Measurements from ENCODE around the gene SKAP2. TPM values are rescaled to one million over a fixed set of nuclear protein-coding genes. Genes with fewer than 3 reads are reported as not detected.

The SKAP2 gene
- total and polyA plus RNA-seq, 2 donors (not counting 1 experiment from before 2014, with no cell fraction given) = 17.5 to 25.9 TPM

DNA sequence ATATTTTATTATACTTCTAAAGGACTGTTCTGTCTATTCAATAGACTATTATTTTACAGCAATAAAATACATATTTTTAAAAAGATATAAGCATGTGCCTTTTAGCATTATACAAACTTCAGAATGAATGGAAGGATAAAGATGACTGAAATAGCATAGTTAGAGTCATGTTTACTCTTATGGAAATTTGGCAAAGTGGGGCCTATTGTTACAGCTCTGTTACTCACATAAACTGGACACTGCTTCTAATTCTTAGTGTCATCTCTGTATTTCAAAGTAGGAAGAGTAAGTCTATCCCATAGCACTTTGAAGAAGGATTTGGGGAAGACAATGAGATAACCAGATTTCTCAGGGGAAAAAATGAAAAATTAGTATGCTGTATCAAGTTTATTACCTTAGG is 168.2 kb downstream of the SKAP2 start:
- Histone ChIP-seq H3K27me3 (ENCODE audit: control insufficient read depth, insufficient read depth, low read length) (no peaks in the 10 kb centered on the region), H3K27ac (ENCODE audit: insufficient read depth, low read length) (no peak overlapping the region), H3K79me2 (ENCODE audit: control insufficient read depth, insufficient read depth, low read length) (no peaks in the 10 kb centered on the region), H2AFZ (ENCODE audit: low read length) (no peak overlapping the region), H3K4me2 (ENCODE audit: extremely low read depth, insufficient read depth, low read length) (no peak overlapping the region), H3K4me3 (replicated peaks in 1 of 4; ENCODE audit: control extremely low read depth in 1 of 4, insufficient read depth in 1 of 4, low read depth in 3 of 4, low read length in 4 of 4) (no peak overlapping the region), H3K36me3 (ENCODE audit: control insufficient read depth, insufficient read depth, low read length) (no peaks in the 10 kb centered on the region), H3K4me1 (ENCODE audit: control insufficient read depth, extremely low read depth, insufficient read depth, low read length) (no peaks in the 10 kb centered on the region), H3K9me3 (ENCODE audit: control insufficient read depth, insufficient read depth, low read depth, low read length) (no peaks in the 10 kb centered on the region), H3K9ac (ENCODE audit: insufficient read depth, low read length) (no peak overlapping the region), H4K20me1 (ENCODE audit: control insufficient read depth, extremely low read depth, insufficient read depth, low read length) (no peaks in the 10 kb centered on the region)
- no peak for DNase-seq (ENCODE audit: low read depth in 2 of 2)
- TF ChIP-seq, protein P1, sequence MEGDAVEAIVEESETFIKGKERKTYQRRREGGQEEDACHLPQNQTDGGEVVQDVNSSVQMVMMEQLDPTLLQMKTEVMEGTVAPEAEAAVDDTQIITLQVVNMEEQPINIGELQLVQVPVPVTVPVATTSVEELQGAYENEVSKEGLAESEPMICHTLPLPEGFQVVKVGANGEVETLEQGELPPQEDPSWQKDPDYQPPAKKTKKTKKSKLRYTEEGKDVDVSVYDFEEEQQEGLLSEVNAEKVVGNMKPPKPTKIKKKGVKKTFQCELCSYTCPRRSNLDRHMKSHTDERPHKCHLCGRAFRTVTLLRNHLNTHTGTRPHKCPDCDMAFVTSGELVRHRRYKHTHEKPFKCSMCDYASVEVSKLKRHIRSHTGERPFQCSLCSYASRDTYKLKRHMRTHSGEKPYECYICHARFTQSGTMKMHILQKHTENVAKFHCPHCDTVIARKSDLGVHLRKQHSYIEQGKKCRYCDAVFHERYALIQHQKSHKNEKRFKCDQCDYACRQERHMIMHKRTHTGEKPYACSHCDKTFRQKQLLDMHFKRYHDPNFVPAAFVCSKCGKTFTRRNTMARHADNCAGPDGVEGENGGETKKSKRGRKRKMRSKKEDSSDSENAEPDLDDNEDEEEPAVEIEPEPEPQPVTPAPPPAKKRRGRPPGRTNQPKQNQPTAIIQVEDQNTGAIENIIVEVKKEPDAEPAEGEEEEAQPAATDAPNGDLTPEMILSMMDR (conservative IDR thresholded peaks at IDR 0.05 in 1 of 2, IDR thresholded peaks at IDR 0.05 in 1 of 2; ENCODE audit: low read depth in 1 of 2, low read length in 2 of 2) = no peak
- TF ChIP-seq EZH2 (IDR thresholded peaks at IDR 0.05; ENCODE audit: low read length, missing control alignments) = no peak

DNA sequence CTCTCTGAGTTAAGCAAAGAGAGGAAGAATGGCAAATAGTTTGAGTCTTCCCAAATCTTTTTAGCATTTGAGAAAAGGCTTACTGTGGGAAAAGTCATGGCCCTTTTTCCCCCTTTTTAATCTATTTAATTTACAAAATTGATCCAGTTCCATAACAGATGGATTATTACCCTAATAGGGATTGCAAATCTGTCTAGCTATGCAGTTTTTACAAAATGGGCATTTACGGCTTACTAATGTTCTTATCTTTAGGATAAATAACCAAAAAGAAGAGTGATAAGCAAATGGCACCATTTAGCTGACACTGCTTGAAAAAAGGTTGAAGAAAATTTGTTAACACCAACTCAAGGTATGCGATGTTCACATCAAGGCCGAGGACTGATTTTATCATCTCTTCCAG is 169.7 kb downstream of the SKAP2 start:
- no peak for DNase-seq (ENCODE audit: low read depth in 2 of 2)
- Histone ChIP-seq H3K4me3 (replicated peaks in 1 of 4; ENCODE audit: control extremely low read depth in 1 of 4, insufficient read depth in 1 of 4, low read depth in 3 of 4, low read length in 4 of 4) (no peak overlapping the region), H3K4me2 (ENCODE audit: extremely low read depth, insufficient read depth, low read length) (no peak overlapping the region), H3K4me1 (ENCODE audit: control insufficient read depth, extremely low read depth, insufficient read depth, low read length) (peaks cover 2% of the 10 kb centered on the region), H3K9me3 (ENCODE audit: control insufficient read depth, insufficient read depth, low read depth, low read length) (no peaks in the 10 kb centered on the region), H2AFZ (ENCODE audit: low read length) (no peak overlapping the region), H3K9ac (ENCODE audit: insufficient read depth, low read length) (no peak overlapping the region), H3K79me2 (ENCODE audit: control insufficient read depth, insufficient read depth, low read length) (no peaks in the 10 kb centered on the region), H4K20me1 (ENCODE audit: control insufficient read depth, extremely low read depth, insufficient read depth, low read length) (no peaks in the 10 kb centered on the region), H3K36me3 (ENCODE audit: control insufficient read depth, insufficient read depth, low read length) (no peaks in the 10 kb centered on the region), H3K27me3 (ENCODE audit: control insufficient read depth, insufficient read depth, low read length) (no peaks in the 10 kb centered on the region), H3K27ac (ENCODE audit: insufficient read depth, low read length) (no peak overlapping the region)
- TF ChIP-seq, protein P1 (conservative IDR thresholded peaks at IDR 0.05 in 1 of 2, IDR thresholded peaks at IDR 0.05 in 1 of 2; ENCODE audit: low read depth in 1 of 2, low read length in 2 of 2) = no peak
- TF ChIP-seq EZH2 (IDR thresholded peaks at IDR 0.05; ENCODE audit: low read length, missing control alignments) = no peak

DNA sequence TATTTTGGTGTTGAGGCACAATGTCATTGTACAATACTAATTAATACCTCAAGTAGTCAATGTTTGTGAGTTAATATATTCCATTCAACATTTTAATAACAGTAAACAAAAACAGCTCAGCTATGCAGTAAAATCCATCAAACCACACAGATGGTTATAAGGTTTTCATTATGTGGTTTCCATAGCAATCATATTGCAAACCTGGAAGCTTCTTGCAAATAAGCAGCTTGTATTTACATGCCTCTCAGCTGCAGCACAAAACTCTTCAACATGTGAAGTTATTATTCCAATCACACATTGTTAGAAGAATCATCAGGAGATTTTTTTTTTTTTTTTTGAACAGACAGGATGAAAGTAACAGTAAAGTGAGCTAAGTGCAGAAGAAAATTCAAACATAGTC is 170.2 kb downstream of the SKAP2 start:
- DNase-seq (ENCODE audit: low read depth in 2 of 2) = no peak
- H3K27ac ChIP-seq (ENCODE audit: insufficient read depth, low read length) = no peak overlapping the region
- peaks cover 2% of the 10 kb centered on the region for H3K4me1 ChIP-seq (ENCODE audit: control insufficient read depth, extremely low read depth, insufficient read depth, low read length)
- TF ChIP-seq EZH2 (IDR thresholded peaks at IDR 0.05; ENCODE audit: low read length, missing control alignments) = no peak
- TF ChIP-seq, protein P1 (conservative IDR thresholded peaks at IDR 0.05 in 1 of 2, IDR thresholded peaks at IDR 0.05 in 1 of 2; ENCODE audit: low read depth in 1 of 2, low read length in 2 of 2) = no peak
- no peak overlapping the region for H2AFZ ChIP-seq (ENCODE audit: low read length)
- H3K79me2 ChIP-seq (ENCODE audit: control insufficient read depth, insufficient read depth, low read length) = no peaks in the 10 kb centered on the region
- no peaks in the 10 kb centered on the region for H3K36me3 ChIP-seq (ENCODE audit: control insufficient read depth, insufficient read depth, low read length)
- no peak overlapping the region for H3K9ac ChIP-seq (ENCODE audit: insufficient read depth, low read length)
- no peaks in the 10 kb centered on the region for H3K27me3 ChIP-seq (ENCODE audit: control insufficient read depth, insufficient read depth, low read length)
- no peak overlapping the region for H3K4me2 ChIP-seq (ENCODE audit: extremely low read depth, insufficient read depth, low read length)
- no peaks in the 10 kb centered on the region for H3K9me3 ChIP-seq (ENCODE audit: control insufficient read depth, insufficient read depth, low read depth, low read length)
- H3K4me3 ChIP-seq (replicated peaks in 1 of 4; ENCODE audit: control extremely low read depth in 1 of 4, insufficient read depth in 1 of 4, low read depth in 3 of 4, low read length in 4 of 4) = no peak overlapping the region
- no peaks in the 10 kb centered on the region for H4K20me1 ChIP-seq (ENCODE audit: control insufficient read depth, extremely low read depth, insufficient read depth, low read length)

Measured in fibroblast of lung (primary cell).